ENCODE data around the gene PRG3. TPM values are rescaled to one million over a fixed set of nuclear protein-coding genes. Genes with fewer than 3 reads are reported as not detected.

The PRG3 gene
- total and polyA plus RNA-seq, 2 donors (not counting 1 experiment from before 2014, with no cell fraction given), result not detected

- peak within 1 kb of the TSS; percentile 96 for H3K4me2 ChIP-seq (replicated peaks; ENCODE audit: low read depth, low read length, poor library complexity, severe bottlenecking)
- H3K79me2 ChIP-seq (ENCODE audit: control insufficient read depth, insufficient read depth, low read length), result peaks cover 10% of the 10 kb centered on the region
- H3K27ac ChIP-seq (ENCODE audit: low read length in 2 of 2), result peak within 1 kb of the TSS; percentile 29 to 68
- Mint-ChIP-seq H3K27ac (peak within 1 kb of the TSS; percentile 92), H3K9me3 (ENCODE audit: insufficient read depth) (no peaks in the 10 kb centered on the region), H3K27me3 (no peaks in the 10 kb centered on the region), H3K4me1 (peaks cover 36% of the 10 kb centered on the region), H3K4me3 (peak within 1 kb of the TSS; percentile 91)
- peak within 1 kb of the TSS; percentile 32 to 90 (median 66) for H3K4me3 ChIP-seq (ENCODE audit: control extremely low read depth in 1 of 5, extremely low read depth in 1 of 5, insufficient read depth in 1 of 5, low read depth in 2 of 5, low read length in 4 of 5)
- H4K20me1 ChIP-seq (ENCODE audit: control insufficient read depth, insufficient read depth, low read length, poor library complexity, severe bottlenecking), result no peaks in the 10 kb centered on the region
- ATAC-seq (ENCODE audit: low read depth), result peak; percentile 88
- H3K4me1 ChIP-seq (ENCODE audit: control insufficient read depth in 2 of 2, insufficient read depth in 2 of 2, low read length in 2 of 2), result peaks cover 28 to 33% of the 10 kb centered on the region in 2 donors
- WGBS (ENCODE audit: insufficient coverage), result 3% methylated on average over 38 of the region's 39 CpGs
- DNase-seq, result peak; percentile 78
- H3K36me3 ChIP-seq (replicated peaks in 1 of 2; ENCODE audit: control extremely low read depth in 1 of 2, control insufficient read depth in 1 of 2, extremely low read depth in 1 of 2, insufficient read depth in 2 of 2, low read length in 1 of 2), result peaks cover 0 to 3% of the 10 kb centered on the region in 2 experiments
- no peaks in the 10 kb centered on the region for H3K27me3 ChIP-seq (replicated peaks in 1 of 4; ENCODE audit: control extremely low read depth in 1 of 4, control insufficient read depth in 3 of 4, insufficient read depth in 4 of 4, low read length in 3 of 4)
- H3K9me3 ChIP-seq (ENCODE audit: control extremely low read depth in 1 of 3, control insufficient read depth in 2 of 3, insufficient read depth in 1 of 3, low read length in 2 of 3), result peaks cover 0 to 4% (median 0%) of the 10 kb centered on the region in 3 donors
- H2AFZ ChIP-seq (ENCODE audit: insufficient read depth, low read depth, low read length, poor library complexity, severe bottlenecking), result peak within 1 kb of the TSS; percentile 95
- intact Hi-C loops (cut with micrococcal nuclease), result loop anchor here (1.0 to 5.0 kb wide), 2 partner anchors 90 to 103 kb away; partner anchors contain the start of genes P2RX3, SSRP1 and TIMM10
- CTCF ChIA-PET, result interaction anchor here (0.6 to 4.2 kb wide), 9 partner anchors 10 to 205 kb away, joined by 3 to 22 read pairs (median 4); no protein-coding TSS in a partner anchor
- TF ChIP-seq EZH2 (IDR thresholded peaks at IDR 0.05; ENCODE audit: borderline replicate concordance, insufficient read depth, low read depth, low read length, poor library complexity, severe bottlenecking), result no peak
- TF ChIP-seq CTCF (IDR thresholded peaks at IDR 0.05), result no peak
- POLR2A ChIA-PET, result no interaction called here
- H3K9ac ChIP-seq (ENCODE audit: low read length), result peak within 1 kb of the TSS; percentile 80
Measured at GRCh38 chr11:57426929-57427726, 46.2 kb upstream of the PRG3 start, which contains the start of gene SLC43A3. Gene SLC43A3 (minus strand): TSS chr11:57427121. CDS start chr11:57426172, 949 bp downstream.

Measured in B cell (primary cell).